Stimulated activated CD4-positive, alpha-beta T cell treated with anti-CD3 and anti-CD28 coated beads, Interleukin-12 subunit alpha, Interleukin-12 subunit beta, amount 100 ng/mL, for 4 hours (primary cell): ENCODE measurements around the gene GPR6.

Source experiments
- DNase-seq: peaks from one replicate; pipeline ENCODE4 v3.0.0-alpha.2; 2020

The GPR6 gene, protein sequence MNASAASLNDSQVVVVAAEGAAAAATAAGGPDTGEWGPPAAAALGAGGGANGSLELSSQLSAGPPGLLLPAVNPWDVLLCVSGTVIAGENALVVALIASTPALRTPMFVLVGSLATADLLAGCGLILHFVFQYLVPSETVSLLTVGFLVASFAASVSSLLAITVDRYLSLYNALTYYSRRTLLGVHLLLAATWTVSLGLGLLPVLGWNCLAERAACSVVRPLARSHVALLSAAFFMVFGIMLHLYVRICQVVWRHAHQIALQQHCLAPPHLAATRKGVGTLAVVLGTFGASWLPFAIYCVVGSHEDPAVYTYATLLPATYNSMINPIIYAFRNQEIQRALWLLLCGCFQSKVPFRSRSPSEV

DNA sequence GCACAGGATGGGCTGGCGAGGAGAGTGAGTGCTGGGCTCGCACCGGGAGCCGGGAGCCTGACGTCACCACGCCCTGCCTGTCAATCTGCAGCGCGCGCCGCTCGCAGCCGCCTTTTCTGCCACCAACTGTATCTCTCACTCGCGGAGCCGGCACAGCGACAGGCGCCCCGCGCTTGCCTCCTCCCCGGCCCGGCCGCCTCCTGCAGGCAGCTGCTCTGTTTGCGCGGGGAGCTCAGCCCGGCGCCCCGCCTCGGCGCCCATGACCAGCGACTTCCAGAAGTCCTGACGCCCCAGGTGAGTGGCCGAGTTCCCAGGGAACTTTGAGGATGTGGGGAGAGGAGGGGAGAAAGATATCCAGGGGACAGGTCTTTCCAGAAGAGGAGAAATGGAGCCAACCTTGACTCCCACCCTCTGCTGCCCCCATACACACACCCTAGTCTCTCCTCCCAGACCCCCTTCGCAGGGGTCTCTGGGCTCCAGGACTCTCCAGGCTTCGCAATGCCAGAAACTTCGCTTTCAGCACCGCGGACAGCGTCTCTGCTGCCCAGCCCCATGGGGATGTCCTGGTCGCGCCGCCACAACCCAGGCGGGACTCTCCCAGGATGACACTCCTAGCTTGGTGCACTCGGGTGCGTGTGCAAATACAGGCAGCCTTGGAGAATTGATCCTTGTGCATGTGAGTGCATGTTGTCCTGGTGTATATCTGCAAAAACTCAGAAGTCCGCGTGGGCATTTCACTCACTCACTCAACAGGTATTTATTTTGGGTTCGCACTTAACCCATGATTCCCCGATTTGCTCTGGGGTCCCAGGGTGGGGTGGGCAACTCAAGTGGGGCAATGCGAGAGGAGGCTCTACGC lies at the start of gene GPR6:
Gene GPR6, plus strand, starts transcription at position 138 of the 859 bp plus-strand sequence. CDS start 802 bp downstream, outside the sequence.
- DNase-seq, result peak; percentile 35

DNA sequence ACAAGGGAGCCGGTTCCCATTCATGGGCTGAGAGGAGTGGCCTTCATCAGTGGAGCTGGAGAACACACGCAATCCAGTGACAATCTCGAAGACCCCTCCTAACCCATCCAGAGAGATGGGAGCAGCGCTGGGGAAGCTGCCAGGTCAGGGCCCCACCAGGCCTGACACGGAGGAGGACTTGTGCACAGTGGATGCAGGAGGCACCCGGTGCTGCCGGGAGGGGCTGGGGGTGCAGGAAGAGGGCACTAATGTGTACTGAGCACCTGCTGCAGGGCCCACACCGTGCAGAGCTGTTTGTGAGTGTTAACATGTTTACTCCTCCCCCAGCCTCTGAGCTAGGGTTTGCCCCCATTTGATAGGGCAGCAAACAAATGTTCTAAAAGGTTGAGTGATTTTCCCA lies 43.8 kb upstream of the GPR6 start:
- no peak for DNase-seq

DNA sequence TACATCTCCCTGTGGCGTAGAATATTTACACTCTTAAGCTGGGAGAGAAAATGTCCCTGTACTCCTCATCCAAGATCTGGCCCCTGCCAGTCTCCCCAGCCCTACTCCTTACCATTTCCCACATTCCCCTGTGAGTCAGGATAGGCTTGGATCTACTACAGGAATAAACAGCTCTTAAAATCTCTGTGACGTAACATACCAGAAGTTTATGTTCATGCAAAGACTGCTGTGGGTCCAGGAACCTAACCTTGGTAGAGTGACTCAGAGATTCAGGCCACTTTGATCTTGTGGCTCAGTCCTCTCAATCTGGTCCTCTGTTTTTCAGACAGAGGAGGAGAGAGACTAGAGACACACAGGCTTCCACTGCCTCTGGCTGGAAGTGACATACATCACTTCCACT lies 38.5 kb upstream of the GPR6 start:
- no peak for DNase-seq

DNA sequence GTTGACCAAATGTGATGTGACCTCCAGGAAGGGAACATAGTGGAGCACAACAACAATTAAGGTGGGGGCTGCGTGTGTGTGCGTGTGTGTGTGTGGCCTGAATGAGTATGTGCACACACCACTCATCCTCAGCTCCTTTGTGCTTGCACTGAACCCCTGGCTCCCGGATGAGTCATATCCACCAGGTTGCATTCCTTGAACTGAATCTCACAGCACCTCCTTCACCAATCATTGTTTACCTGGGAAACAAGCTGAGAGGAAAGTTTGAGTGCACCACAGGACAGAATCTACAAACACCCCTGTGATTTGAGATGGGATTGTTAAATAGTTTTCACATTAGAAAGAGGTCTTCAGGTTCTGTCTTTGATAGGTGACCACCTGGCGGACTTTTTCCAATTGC lies 33.7 kb upstream of the GPR6 start:
- DNase-seq, result no peak

DNA sequence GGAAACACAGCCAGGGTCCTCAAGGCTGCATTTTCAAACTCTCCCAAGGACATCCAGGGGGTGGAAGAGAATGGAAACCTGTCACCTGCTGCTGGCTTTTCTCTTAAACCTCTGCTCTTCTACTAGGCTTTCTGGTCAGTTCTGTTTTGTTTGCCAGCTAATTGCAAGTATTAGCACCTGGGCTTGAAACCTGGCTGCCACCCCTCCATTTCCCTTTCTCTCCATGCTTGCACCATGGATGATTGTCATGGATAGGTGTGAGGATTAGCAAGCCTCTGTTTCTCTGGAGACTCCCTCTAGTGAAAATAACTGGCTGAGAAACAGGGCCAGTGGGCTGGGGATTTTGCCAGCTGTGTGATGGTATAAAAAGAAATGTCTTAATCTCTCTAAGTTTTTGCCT lies 33.0 kb upstream of the GPR6 start:
- DNase-seq, result no peak

DNA sequence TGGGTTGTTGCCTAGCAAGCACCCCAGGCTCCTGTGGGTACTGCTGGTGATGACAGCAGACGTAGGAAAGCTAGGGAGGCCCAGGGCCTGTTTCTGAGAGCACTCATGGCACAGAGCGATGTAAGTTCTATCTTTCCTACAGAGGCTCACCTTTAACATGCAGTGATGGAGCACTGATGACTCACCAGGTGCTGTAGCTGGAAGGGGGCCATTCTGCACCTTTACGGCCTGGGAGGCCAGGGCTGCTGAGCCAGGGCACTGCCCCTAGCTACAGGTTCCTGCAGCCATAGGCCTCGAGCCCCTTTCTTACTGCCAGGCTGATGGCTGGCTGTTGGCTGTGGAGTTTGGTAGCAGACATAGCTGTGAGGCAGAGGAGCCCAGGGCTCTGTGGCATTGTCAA lies 31.1 kb upstream of the GPR6 start:
- DNase-seq, result no peak

DNA sequence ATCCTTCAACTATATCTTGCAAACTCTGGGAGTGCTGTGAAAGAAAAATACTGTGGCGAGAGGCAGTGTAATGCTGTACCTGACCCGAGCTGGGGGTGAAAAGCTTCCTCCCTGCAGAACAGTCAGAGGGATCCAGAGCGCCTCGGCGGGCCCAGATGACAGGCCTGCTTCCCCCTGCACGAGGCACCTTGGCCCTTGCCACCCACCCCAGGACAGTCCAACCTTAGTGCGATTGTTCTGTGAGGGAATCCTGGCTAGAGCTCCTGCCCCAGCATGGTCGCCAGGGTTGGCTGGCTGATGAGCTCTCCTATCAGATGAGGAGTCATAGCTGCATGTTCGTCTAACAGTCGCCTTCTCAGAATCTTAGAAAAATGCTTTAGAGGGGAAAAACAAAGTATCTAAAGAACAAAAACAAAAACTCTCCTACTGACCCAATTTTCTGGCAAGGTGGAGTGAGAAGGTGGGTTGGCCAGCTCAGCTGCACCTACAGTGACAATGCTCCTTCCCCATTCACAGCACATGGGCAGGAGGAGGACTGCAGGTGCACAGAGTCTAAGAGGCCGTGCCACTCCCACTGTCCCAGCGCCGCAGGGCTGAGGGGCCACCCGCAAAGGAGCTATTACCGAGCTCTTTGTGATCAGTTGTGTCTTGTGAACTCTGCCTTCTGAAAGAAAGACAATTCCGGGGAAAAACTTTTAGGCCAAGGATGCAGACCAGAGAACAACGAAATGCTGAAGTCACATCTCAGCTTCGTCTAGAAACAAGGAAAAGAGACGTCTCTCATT lies 28.6 kb upstream of the GPR6 start:
- no peak for DNase-seq

DNA sequence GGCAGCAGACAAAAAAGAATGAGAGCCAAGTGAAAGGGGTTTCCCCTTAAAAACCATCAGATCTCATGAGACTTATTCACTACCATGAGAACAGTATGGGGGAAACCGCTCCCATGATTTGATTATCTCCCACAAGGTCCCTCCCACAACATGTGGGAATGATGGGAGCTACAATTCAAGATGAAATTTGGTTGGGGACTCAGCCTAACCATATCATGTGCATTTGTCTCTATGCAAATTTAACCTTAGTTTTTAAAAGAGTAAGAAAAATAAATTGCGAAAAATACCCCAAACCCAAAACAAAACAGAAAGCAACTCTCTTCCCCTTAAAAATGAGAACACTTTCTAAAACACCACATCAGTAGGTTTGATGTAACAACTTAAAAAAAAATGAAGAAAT lies 22.6 kb upstream of the GPR6 start:
- DNase-seq, result no peak

DNA sequence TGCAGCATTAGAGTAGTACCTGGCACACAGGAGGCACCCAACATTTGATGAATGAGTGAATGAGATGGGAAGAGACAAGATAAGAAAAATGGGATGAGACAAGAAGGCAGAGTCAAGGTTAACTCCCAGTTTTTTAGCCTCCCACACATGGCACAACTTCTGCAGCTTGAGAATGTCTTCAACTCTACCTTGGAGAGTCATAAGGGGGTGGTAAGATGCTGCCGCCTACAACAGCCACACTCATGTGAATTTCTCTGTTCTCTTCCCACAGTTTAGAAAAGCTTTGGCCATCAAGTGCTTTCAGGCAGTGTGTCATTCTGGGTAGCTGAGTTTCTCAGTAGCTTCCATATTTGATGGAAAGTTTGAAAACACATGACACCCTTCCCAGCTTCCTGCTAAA lies 19.5 kb upstream of the GPR6 start:
- no peak for DNase-seq

DNA sequence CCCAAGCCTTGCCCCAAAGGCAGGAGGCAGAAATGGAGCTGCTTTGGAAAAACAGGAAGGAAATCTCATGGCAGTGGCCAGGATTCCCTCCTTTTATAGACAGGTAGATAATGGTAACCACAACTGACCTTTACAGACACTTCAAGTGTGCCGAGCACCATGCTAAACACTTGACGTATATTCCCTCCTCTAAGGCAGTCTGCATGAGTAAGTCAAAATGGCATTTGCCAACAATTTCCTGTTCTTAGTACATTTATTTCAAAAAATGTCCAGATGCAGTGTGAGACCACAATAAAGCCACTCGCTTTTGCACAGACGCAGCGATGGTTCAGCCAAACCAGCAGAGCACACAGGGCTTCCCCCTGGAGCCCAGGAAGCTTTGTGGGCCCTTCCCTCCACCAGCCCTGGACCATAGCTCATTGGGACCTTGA lies 16.5 kb upstream of the GPR6 start:
- no peak for DNase-seq

DNA sequence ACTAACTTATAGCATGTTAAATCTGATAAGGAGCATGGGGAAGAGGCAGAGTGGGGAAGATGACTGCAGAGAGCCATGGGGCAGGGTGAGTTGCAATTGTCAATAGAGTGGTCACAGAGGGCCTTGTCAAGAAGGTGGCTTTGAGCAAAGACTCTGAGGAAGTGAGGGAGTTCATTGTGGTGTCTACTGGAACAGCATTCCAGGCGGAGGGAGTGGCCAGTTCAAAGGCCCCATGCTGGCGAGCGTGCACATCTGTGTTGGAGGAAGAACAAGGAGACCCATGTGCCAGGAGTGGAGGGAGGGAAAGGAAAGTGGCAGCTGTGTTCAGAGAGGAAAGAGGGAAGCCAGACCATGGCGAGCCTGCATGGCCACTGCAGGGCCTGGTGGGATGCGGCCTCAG lies 15.8 kb upstream of the GPR6 start:
- DNase-seq, result no peak

DNA sequence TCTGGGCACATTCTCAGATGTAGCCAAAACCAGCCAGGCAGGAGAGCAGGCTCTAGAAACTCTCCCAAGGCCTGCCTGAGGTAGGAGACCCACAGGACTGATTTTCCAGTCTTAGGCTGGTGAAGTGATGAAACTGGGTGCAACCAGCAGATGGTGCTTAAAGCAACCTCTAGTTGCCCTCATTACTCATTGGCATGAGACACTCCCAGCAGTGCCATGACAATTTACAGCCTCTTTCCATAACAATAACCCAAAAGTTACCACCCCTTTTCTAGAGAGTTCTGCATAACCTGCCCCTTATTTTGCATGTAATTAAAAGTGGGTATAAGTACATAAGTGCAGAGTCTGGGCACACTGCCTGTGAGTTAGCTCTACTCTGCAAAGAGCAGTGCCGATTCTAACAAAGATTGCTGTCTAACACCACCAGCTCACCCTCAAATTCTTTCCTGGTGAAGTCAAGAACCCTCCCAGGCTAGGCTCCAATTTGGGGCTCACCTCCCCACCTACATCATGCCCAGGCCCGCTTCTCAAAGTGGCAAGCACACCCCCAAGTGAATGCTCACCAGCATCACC lies 14.4 kb upstream of the GPR6 start:
- DNase-seq, result no peak

DNA sequence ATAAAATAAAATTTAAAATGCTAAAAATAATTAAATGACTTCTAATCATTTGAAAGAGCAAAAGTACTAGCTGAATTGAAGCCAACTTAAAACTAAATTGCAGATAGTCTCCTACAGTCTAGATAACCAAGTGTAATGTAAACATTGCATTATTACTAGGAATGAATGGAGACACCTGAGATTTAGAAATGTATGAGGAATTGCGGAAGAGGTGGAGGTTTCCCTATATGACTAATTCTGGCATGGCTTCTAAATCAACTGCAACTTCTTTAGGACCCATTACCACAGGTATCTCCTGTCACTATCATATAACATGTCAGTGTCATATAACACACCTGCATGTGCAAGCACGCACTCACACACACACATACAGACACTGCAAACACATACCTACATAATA lies 13.2 kb upstream of the GPR6 start:
- no peak for DNase-seq

DNA sequence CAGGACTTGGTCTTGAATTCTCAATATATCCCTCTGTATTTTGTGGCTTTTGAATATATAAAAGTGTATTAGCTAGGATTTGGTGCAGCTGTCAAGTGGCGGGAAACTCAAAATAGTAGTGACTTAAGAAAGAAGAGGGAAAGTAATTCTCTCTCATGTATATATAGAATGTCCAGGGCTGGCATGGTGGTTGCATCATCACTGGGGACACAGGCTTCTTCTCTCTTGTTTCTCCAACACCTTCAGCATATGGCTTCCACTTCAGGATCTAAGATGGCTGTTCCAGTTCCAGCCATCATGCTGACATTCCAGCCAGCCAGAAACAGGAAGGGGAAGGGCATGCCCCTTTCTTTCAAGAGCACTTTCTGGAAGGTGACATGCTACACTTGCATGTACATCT lies 11.8 kb upstream of the GPR6 start:
- no peak for DNase-seq

DNA sequence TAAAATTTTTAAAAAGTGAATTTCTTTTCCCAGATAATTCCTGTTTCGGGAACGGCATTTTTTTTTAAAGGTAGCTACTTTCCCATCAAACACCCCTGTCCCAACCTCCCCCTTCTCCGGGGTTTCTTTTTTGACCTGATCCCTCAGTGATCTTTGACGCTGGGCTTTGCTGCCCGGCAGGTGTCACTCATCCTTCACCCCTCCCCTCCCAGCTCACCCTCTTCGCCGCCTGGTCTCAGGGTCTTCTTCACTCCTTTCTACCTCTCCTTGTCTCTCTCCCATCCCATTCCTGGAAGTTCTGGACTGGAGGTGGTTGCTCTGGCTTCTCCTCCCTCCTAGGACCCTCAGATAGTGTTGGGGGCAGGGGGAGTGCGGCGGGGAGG lies 329 bp upstream of the GPR6 start:
- no peak for DNase-seq

DNA sequence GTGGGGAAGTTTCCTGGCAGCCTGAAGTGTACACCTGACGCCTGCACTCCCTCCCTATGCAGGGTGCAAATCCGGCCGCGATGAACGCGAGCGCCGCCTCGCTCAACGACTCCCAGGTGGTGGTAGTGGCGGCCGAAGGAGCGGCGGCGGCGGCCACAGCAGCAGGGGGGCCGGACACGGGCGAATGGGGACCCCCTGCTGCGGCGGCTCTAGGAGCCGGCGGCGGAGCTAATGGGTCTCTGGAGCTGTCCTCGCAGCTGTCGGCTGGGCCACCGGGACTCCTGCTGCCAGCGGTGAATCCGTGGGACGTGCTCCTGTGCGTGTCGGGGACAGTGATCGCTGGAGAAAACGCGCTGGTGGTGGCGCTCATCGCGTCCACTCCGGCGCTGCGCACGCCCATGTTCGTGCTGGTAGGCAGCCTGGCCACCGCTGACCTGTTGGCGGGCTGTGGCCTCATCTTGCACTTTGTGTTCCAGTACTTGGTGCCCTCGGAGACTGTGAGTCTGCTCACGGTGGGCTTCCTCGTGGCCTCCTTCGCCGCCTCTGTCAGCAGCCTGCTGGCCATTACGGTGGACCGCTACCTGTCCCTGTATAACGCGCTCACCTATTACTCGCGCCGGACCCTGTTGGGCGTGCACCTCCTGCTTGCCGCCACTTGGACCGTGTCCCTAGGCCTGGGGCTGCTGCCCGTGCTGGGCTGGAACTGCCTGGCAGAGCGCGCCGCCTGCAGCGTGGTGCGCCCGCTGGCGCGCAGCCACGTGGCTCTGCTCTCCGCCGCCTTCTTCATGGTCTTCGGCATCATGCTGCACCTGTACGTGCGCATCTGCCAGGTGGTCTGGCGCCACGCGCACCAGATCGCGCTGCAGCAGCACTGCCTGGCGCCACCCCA lies 1.2 kb downstream of the GPR6 start:
- no peak for DNase-seq

DNA sequence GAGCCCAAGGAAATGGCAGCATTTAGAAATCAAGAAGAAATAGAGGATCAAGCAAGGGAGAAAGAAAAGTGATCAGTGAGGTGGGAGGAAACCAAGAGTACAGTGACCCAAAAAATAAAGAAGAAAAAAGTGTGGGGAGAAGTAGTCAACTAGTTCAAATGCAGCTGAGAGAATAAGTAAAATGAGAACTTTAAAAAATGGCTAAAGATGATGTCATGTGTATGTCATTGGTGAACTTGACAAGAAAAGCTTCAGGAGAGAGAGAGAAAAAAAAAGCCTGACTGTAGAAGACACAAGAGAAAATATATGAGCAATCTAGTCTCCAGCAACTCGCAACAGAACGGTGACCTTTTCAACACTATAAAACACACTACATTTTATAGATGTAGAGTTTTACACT lies 6.3 kb downstream of the GPR6 start:
- no peak for DNase-seq

DNA sequence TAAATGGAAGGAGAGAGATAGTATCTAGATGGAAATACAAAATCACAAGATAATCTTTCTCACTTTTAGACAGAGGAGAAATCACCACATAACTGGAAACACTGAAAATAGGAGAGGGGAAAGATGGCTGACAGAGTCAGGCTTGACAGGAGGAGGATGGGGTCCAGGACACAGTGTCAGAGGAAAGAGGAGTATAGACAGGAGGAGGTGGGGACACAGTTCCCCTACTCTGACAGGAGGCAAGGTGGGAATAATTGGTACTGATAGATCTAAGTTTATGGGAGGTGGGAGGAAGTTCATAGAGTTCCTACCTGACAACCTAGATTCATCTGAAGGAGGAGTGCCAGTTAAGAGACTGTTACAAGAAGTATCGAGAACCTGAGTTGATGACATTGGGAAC lies 9.1 kb downstream of the GPR6 start:
- DNase-seq, result no peak

DNA sequence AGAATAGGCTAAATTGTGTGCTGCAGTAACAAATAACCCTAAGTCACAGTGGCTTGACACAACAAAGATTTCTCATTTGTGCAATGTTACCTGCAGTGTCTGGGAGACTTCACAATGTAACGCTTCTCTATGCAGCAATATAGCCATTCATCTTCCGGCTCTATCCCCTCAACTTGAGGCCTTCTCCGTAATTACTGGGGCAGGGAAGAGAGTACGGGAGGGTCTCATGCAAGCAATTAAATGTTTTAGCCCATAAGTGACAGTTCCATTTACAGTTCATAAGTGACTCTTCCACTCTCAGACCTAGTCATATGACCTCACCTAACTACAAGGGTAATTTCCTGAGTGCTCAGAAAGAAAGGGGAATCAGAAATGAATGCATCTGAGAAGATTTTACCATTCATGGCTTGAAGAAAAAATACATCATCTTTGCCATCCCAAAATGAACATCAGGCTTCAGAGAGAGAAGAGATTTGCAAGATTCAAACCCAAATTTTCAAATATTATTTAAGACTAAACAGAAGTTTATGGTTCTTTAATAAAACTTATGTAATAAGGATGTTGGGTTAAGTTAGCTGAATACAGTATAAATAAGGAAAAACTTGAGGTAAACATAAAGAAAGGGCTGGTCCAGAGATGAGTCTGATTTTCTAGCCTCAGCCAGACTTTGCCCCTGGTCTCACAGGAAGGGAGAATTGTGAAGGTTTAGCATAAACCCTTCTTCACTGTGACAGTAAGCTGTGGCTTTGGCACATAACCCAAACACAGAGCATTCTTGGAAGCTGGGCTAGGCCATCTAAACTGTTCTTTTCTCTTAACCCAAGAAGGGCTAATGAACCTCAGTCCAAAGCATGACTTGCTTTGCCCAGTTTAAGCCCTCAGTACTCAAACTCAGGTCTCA lies 13.3 kb downstream of the GPR6 start:
- DNase-seq, result no peak

DNA sequence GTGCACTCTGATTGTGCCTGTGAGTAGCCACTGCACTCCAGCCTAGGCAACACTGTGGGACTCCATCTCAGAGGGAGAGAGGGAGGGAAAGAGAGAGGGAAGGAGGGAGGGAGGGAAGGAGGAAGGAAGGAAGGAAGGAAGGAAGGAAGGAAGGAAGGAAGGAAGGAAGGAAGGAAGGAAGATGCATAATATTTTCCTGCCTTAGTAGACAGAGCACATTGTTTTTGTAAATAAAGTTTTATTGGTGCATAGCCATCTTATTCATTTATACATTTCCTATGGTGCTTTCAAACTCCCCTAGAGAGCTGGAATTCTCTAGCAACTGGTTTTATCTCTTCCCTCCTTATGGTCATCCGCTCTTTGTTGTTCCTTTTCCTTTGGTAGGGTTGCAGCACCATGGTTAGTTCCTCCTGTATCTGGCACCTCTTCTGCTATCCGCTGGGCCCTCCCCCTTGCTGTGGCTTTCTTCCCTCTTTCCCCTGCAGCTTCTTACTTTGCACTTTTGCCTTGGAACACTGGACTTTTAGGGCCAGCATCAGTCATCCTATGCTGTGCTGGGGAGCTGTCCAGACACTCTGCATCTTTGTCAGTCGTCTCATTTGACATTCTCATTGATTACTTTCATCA lies 20.2 kb downstream of the GPR6 start:
- DNase-seq, result no peak

DNA sequence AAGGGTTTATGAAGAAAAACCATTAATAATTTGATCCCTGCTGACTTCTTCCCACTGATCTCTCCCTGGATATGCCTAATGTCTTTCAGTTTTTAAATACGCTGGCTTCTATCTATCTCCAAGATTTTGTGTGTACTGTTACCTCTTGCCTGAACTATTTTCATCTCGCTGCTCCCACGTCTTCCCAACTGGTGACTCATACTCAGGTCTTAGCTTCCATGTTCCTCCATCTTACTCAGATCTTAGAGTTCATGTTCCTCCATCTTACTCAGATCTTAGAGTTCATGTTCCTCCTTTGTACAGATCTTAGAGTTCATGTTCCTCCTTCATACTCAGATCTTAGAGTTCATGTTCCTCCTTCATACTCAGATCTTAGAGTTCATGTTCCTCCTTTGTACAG lies 21.6 kb downstream of the GPR6 start:
- DNase-seq, result no peak
